Skeletal muscle cell (primary cell): ENCODE measurements around the gene RTL10.

Source experiments
- DNase-seq: peaks from one replicate; pipeline ENCODE4 v3.0.0-alpha.2; 2010; ENCODE audit warnings: low read depth
- H3K4me3 ChIP-seq: 2 replicates; pipeline ENCODE4 v1.5.1; 2011; ENCODE audit warnings: low read depth, mild to moderate bottlenecking, control low read depth, low read length, moderate library complexity

The RTL10 gene, protein sequence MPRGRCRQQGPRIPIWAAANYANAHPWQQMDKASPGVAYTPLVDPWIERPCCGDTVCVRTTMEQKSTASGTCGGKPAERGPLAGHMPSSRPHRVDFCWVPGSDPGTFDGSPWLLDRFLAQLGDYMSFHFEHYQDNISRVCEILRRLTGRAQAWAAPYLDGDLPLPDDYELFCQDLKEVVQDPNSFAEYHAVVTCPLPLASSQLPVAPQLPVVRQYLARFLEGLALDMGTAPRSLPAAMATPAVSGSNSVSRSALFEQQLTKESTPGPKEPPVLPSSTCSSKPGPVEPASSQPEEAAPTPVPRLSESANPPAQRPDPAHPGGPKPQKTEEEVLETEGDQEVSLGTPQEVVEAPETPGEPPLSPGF

DNA sequence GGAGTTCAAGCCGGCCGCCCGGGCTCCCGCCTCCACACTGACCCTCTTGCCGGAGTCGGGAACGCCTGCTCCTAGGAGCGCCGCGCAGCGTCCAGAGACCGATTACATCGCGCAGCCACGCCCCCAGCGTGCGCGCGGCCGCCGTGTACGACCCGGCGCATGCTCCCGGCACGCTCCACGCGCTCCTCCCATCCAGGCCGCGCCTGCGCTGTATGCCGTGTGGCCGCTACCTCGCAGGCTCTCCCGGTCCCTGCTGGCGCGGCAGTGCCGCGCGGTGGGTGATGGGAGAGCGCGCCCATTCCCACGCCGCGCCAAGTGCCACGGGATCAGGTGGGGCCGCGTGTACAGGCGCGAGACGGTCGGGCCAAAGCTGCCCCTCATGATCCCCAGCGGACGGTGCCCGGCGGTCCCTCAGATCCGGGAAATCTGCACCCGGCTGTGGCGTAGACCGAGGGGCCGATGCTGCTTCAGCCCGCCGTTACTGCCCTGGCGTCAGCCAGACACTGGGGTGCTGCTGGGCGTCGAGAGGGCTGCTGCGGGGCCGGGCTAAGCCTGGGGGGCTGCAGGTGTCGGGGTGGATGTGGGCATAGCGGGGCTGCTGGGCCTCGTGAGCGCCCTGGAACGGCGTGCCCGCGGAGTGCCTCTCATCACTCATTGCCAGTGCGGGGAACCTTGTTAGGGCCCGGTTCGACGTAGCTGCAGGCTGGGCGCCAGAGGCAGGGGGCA is at the start of gene RTL10, which contains the start of gene GNB1L:
RTL10 (minus strand) TSS at position 97 of the 726 bp plus-strand sequence. CDS start 2,613 bp downstream, outside the sequence.
GNB1L (minus strand) TSS at position 97 of the 726 bp plus-strand sequence. CDS start 33,519 bp downstream, outside the sequence.
- DNase-seq, result peak; percentile 86
- H3K4me3 ChIP-seq, result peak within 1 kb of the TSS; percentile 93

- DNase-seq, result no peak
These were observed 49.6 kb upstream of the RTL10 start for GRCh38 chr22:19904174-19904856.

GRCh38 chr22:19903513-19903912 is 48.8 kb upstream of the RTL10 start:
- no peak for DNase-seq
- H3K4me3 ChIP-seq, result no peak overlapping the region

More at GRCh38 chr22:19904174-19904856, 49.6 kb upstream of the RTL10 start:
- no peak overlapping the region for H3K4me3 ChIP-seq

- no peak for DNase-seq
- H3K4me3 ChIP-seq, result no peak overlapping the region
These were observed 48.4 kb upstream of the RTL10 start for GRCh38 chr22:19903031-19903430.

DNA sequence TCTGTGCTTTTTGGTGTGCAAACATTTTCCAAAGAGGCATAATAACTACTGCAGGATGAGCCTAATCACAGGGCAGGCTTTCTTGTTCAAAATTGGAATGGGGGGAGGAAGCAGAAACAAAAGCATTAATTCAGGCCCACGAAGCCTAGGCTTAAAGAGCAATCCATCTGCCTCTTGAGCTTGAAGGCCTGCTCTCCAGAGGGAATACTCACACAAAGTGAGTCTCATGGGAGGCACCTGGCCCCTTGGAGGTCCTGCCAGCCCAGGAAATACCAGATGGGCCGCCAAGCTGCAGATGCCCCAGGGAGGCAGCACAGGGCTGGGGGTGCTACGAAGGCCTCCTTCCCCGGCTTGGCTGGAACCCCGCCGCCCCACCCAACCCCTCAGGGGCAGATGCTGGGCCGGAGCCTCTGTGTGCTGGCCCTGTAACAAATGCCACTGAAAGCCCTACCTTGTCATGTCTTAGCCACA is 47.6 kb upstream of the RTL10 start:
- H3K4me3 ChIP-seq, result no peak overlapping the region
- no peak for DNase-seq

DNA sequence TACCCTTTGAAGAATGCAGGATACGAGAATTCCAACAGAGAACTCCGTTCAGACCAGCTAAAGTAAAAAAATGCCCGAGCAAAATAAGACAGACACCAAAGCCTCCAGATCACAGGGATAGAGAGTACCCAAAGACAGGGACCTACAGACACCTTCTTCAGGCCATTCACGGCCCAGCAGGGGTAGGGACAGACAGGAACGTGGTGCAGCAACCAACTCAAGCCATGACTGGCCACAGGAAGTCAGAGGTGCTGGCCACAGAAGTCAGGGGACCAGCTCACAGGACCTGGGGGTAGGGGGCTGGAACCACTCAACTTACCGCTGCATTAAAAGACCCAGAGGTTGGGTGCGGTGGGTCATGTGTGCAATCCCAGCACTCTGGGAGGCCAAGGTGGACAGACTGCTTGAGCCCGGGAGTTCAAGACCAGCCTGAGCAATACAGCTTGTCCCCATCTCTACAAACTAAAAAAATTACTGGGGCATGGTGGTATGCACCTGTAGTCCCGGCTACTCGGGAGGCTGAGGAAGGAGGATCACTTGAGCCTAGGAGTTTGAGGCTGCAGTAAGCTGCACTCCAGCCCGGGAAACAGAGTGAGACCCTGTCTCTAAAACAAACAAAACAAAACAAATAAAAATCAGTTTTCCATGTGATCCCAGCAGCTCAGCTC is 47.0 kb upstream of the RTL10 start:
- H3K4me3 ChIP-seq, result no peak overlapping the region
- DNase-seq, result no peak

DNA sequence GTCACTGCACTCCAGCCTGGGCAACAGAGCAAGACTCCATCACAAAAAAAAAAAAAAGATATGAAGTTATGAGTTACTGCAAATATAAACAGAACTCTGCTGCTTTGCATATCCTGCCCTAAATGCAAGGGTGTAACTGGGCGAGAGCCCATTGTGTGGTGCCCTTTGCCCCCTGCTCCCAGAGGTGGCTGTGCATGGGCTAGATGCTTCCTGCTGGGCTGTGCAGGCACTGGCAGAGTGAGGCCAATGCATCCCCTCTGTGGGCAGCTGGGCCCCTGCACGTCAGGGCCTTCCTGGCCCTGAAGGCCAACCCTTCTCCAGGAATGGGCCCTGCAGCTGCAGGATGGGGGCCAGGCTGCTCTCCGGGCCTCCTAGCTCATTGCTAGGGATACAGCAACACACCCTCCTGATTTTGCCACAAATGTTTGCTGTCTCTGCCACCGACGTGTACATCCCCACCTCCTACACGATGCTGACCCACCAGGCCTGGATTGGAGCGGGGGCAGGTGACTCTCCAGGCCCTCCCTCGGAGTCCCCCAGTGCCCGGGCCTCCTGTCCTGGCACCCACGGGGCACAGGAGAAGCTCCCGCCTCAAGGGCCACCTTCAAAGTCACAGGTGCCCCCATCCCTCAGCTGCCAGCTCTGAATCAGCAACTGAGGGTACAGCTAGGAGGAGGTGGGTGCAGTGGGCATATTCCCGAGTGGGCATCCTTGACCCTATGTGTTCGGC is 46.2 kb upstream of the RTL10 start:
- H3K4me3 ChIP-seq, result no peak overlapping the region

GRCh38 chr22:19898831-19899567 is 44.3 kb upstream of the RTL10 start:
- no peak overlapping the region for H3K4me3 ChIP-seq
- no peak for DNase-seq

More for the DNA sequence above, 46.2 kb upstream of the RTL10 start:
- no peak for DNase-seq

DNA sequence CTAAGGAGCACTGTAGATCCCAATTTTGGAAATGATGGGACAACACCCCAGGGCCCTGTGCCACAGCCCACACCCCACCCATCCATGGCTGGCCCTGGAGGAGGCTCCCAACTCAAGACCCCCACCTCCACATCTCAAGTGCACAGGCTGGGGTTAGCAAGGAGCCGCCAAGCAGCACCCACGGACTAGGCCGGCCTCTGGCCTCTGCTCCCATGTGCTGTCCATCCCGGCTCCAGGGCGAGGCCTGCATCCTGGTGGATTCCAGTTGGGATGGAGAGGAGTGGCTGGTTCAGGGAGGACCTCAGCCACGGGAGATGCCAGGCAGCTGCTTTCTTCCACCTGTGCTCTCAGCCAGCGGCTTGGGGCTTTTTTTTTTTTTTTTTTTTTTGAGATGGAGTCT is 43.5 kb upstream of the RTL10 start:
- H3K4me3 ChIP-seq, result no peak overlapping the region
- no peak for DNase-seq

- DNase-seq, result no peak
- no peak overlapping the region for H3K4me3 ChIP-seq
These were observed 43.1 kb upstream of the RTL10 start for GRCh38 chr22:19897726-19898125.

DNA sequence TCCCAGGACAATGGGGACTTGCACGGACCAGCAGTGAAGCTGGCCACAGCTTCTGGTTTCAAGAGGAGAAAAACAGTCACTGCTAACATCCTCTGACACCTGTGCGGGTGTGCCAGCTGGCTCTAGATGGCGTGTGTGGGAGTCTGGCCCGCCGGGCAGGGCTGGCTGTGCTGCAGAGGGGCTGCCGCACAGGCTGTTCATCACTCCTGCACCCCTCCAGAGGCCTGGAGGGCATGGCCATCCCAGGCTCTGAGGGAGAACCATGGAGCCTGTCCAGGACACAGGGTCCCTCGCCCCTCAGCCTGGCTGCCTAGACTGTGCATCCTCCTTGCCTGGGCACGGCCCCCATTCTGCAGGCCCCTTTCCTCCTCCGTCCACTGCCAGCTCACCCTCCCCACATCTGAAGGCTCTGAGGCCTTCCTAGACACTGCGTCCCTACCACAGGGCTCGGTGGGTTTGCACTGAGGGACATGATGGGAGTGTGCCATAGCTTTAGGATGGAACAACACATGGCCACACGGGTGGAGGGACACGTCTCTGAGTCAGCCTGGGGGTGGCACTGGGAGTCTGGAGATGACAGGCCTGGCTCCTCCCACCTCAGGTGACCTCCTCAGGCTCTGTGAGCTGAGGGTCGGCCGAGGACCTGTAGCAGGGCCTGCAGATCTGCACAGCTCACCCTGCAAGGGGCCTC is 42.1 kb upstream of the RTL10 start:
- DNase-seq, result no peak
- no peak overlapping the region for H3K4me3 ChIP-seq

GRCh38 chr22:19895160-19895849 is 40.6 kb upstream of the RTL10 start:
- no peak overlapping the region for H3K4me3 ChIP-seq
- no peak for DNase-seq

- H3K4me3 ChIP-seq, result no peak overlapping the region
- DNase-seq, result no peak
These were observed 38.7 kb upstream of the RTL10 start for GRCh38 chr22:19893363-19893762.

DNA sequence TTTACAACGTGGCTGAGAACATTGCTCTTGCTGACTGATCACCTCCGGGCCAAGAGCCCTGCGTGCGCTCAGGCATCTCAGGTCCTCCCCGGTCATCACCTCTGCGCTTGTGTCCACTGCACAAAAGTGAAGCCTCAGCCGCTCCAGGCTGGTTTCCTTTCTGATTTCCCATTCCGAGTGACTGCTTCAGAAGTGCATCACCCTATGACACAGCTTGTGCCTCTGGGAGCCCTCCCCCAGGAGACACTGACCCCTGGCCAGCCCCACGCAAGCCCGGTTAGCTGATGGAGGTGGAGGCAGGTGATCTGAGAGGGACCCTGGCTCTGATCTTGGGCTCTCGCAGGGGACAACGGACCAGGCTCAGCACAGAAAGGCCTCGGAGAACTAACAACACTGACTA is 38.3 kb upstream of the RTL10 start:
- DNase-seq, result no peak
- no peak overlapping the region for H3K4me3 ChIP-seq

- no peak for DNase-seq
- H3K4me3 ChIP-seq, result no peak overlapping the region
These were observed 37.7 kb upstream of the RTL10 start for GRCh38 chr22:19892257-19892879.

DNA sequence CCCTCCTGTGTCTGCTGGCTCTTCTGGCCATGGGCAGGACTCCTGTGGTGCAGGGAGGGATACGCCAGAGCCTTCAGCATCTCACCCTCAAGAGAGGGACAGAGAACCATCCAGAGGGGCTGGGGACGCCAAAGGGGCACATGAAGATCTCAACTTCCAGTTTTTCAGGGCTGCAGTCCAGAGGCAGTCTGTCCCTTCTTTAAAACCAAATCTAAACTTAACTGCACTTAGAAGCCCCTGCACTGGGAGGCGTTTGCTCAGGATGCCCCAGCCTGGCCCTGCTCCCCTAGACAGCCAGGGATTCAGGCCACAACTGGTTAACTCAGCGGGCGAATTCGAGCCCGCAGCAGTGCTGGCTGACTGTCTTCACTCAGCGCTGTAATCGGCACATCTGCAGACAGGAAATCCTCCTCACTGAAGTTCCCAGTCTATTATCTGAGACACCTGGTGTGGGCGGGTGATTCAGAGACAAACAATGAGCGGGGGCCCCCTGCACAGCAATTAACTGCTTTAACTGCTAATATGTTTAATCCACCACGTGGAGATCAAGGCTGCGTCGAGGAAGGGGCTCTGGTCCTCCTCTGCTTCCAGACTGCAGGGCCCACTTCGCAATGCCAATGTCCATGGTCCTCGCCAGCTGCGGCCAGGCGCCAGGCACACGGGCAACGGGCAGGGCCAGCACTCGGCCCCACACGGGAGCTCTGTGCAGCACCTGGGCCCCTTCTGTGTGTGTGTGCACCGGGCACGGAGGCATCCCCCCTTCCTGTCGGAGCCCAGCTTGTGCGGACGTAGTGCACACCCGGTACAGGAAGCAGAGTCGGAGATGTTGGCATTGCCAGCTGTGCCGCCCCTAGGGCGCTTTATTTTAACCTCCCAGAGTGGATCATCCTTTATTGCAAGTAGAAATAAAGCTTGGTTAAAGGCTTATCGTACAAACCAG is 36.9 kb upstream of the RTL10 start:
- peak; percentile 62 for DNase-seq
- no peak overlapping the region for H3K4me3 ChIP-seq
